ENCODE data around the gene BCL7C. TPM values are rescaled to one million over a fixed set of nuclear protein-coding genes. Genes with fewer than 3 reads are reported as not detected.

BCL7C gene
- total RNA-seq, 1 experiment from 2014 or later: 33.9 TPM

DNA sequence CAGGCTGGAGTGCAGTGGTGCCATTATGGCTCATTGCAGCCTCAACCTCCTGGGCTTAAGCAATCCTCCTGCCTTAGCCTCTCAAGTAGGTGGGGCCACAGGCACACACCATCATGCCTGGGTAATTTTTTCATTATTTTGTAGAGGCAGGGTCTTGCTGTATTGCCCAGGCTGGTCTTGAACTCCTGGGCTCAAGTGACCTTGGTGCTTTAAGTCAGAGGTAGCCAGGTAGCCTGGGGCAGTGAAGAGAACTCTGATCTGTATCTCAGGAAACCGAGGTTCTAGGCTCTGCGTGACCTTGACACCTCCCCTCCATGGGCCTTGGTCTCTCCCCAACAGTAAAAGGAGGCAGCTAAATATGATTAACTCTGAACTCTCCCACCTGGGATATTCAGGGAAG is 5.9 kb upstream of the BCL7C start:
- intact Hi-C loops (cut with micrococcal nuclease): loop anchor here (5.0 kb wide), 1 partner anchor 202 kb away; the partner anchor contains the start of gene SRCAP

DNA sequence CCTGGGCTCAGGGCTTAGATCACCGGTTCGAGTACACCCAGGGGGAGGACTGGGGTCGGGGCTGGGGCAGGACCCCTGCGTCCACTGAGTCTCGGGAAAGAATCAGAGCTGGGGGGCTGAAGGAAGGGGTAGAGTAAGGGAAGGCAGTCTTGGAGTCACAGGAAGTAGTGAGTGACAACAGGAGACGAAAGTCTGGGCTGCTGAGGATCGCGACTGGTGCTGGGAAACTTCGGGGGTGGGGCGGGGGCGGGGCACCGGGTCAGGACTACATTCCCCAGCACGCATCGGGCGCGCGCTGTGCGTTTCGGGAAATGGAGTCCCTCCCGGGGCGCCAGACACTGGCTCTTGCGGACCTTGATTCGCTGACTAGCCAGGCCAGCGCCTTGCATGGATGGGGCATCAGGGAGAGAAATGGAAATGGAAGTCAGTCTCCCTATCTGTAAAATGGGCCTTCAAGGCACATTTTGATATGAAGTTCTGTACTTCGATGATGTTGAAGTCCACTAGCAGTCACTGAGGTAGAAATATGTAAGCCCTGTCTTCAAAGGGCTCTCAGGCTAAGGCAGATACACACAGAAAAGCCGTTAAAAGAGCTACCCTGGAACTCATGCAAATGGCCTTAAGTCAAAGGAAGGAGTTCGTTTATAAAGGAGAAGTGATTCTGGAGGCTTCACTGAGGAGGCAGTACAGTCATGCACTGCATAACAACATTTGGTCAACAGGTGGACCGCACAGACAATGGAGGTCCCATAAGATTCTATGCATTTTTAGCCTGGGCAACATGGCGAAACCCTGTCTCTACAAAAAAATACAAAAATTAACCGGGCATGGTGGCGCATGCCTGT is 3.2 kb upstream of the BCL7C start:
- Mint-ChIP-seq H3K27ac (ENCODE audit: low read depth, unreplicated experiment) (peak overlapping the region; percentile 96), H3K4me1 (ENCODE audit: insufficient read depth, unreplicated experiment) (peaks cover 31% of the 10 kb centered on the region), H3K4me3 (ENCODE audit: unreplicated experiment) (peak overlapping the region; percentile 75), H3K36me3 (ENCODE audit: insufficient read depth, unreplicated experiment) (no peaks in the 10 kb centered on the region), H3K9me3 (ENCODE audit: unreplicated experiment) (no peaks in the 10 kb centered on the region), H3K27me3 (ENCODE audit: insufficient read depth, unreplicated experiment) (no peaks in the 10 kb centered on the region)
- POLR2A ChIA-PET: interaction anchor here (0.6 to 3.6 kb wide), 13 partner anchors 21 to 976 kb away, joined by 3 to 24 read pairs (median 5); partner anchors contain the start of gene ZNF267
- CTCF ChIA-PET: interaction anchor here (0.6 to 1.9 kb wide), 8 partner anchors 9 to 205 kb away, joined by 3 to 6 read pairs (median 4); no protein-coding TSS in a partner anchor
- TF ChIP-seq, protein P1, sequence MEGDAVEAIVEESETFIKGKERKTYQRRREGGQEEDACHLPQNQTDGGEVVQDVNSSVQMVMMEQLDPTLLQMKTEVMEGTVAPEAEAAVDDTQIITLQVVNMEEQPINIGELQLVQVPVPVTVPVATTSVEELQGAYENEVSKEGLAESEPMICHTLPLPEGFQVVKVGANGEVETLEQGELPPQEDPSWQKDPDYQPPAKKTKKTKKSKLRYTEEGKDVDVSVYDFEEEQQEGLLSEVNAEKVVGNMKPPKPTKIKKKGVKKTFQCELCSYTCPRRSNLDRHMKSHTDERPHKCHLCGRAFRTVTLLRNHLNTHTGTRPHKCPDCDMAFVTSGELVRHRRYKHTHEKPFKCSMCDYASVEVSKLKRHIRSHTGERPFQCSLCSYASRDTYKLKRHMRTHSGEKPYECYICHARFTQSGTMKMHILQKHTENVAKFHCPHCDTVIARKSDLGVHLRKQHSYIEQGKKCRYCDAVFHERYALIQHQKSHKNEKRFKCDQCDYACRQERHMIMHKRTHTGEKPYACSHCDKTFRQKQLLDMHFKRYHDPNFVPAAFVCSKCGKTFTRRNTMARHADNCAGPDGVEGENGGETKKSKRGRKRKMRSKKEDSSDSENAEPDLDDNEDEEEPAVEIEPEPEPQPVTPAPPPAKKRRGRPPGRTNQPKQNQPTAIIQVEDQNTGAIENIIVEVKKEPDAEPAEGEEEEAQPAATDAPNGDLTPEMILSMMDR (IDR thresholded peaks at IDR 0.05; ENCODE audit: unreplicated experiment): no peak
- intact Hi-C loops (cut with micrococcal nuclease): loop anchor here (5.0 kb wide), 1 partner anchor 200 kb away; the partner anchor contains the start of gene SRCAP
- DNase-seq (ENCODE audit: unreplicated experiment): peak; percentile 83
- no TSS peak for BruUV-seq (replicated peaks)

More for the DNA sequence above, 5.9 kb upstream of the BCL7C start:
- no TSS peak for BruUV-seq (replicated peaks)
- Mint-ChIP-seq H3K9me3 (ENCODE audit: unreplicated experiment) (no peaks in the 10 kb centered on the region), H3K27me3 (ENCODE audit: insufficient read depth, unreplicated experiment) (no peaks in the 10 kb centered on the region), H3K27ac (ENCODE audit: low read depth, unreplicated experiment) (no peak overlapping the region), H3K36me3 (ENCODE audit: insufficient read depth, unreplicated experiment) (no peaks in the 10 kb centered on the region), H3K4me1 (ENCODE audit: insufficient read depth, unreplicated experiment) (peaks cover 20% of the 10 kb centered on the region), H3K4me3 (ENCODE audit: unreplicated experiment) (no peak overlapping the region)
- TF ChIP-seq, protein P1 (IDR thresholded peaks at IDR 0.05; ENCODE audit: unreplicated experiment): no peak
- DNase-seq (ENCODE audit: unreplicated experiment): no peak
- ChIA-PET CTCF (interaction anchor here (0.6 to 5.6 kb wide), 8 partner anchors 8 to 299 kb away, joined by 3 to 88 read pairs (median 6); no protein-coding TSS in a partner anchor), POLR2A (no interaction called here)

DNA sequence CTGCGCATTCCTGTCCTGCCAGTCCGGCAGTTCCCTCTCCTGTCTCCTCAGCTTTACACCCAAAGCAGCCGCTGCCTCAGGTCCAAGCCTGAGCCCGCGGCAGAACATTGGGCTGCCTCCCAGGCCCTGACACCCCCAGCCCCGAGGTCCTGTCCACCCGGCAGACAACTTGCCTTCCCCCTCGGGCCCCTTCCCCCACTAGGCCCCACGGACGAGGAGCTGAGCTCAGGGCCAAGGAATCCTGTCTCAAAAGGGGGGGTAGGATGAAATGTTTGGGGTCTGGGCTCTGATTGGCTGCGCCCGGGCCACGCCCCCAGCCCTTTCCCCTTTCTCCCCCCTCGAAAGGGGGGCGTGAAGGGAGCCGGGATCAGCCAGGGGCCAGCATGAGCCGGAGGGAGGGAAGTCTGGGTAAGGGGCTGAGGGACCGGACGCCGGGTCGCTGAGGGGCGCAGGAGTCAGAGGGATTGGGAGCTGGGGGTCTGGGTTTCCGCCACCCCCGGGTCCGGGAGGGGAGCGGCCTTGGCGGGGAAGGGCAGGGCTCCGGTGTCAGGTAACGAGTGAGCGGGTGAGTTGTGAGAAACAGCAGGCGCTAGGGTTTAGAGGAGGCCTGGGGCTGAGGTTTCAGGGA is 2.5 kb upstream of the BCL7C start, which contains the start of gene CTF1:
Gene CTF1, plus strand, starts transcription at position 354 of the 628 bp plus-strand sequence. Its CDS starts 30 bp downstream, at position 384.
- peak; percentile 54 for DNase-seq (ENCODE audit: unreplicated experiment)
- intact Hi-C loops (cut with micrococcal nuclease): loop anchor here (5.0 kb wide), 1 partner anchor 199 kb away; the partner anchor contains the start of gene SRCAP
- Mint-ChIP-seq H3K4me1 (ENCODE audit: insufficient read depth, unreplicated experiment) (peaks cover 31% of the 10 kb centered on the region), H3K27ac (ENCODE audit: low read depth, unreplicated experiment) (peak within 1 kb of the TSS; percentile 96), H3K36me3 (ENCODE audit: insufficient read depth, unreplicated experiment) (no peaks in the 10 kb centered on the region), H3K4me3 (ENCODE audit: unreplicated experiment) (peak within 1 kb of the TSS; percentile 75), H3K9me3 (ENCODE audit: unreplicated experiment) (no peaks in the 10 kb centered on the region), H3K27me3 (ENCODE audit: insufficient read depth, unreplicated experiment) (no peaks in the 10 kb centered on the region)
- ChIA-PET POLR2A (interaction anchor here (0.5 to 3.6 kb wide), 15 partner anchors 21 to 372 kb away, joined by 3 to 24 read pairs (median 5); no protein-coding TSS in a partner anchor), CTCF (interaction anchor here (0.6 to 1.9 kb wide), 9 partner anchors 10 to 204 kb away, joined by 3 to 6 read pairs (median 4); no protein-coding TSS in a partner anchor)
- TF ChIP-seq, protein P1 (IDR thresholded peaks at IDR 0.05; ENCODE audit: unreplicated experiment): no peak
- no TSS peak for BruUV-seq (replicated peaks)

Data from MCF 10A (cell line).